Stimulated activated CD4-positive, alpha-beta T cell treated with anti-CD3 and anti-CD28 coated beads, Interleukin-1b, Interleukin-23, amount 100 ng/mL, for 24 hours (primary cell): Measurements from ENCODE around the gene IRF1.
"Not testable (repeated sequence)": the region's sequence is repeated elsewhere in the genome, so short reads cannot be mapped to it uniquely, and the experiment has no call there.

Experiments
- DNase-seq, 4 experiments: peaks; one replicate each; pipeline ENCODE4 v3.0.0-alpha.2; 2020; ENCODE audit warnings: low read depth in 4 of 4, low spot score in 1 of 4

IRF1 gene

GRCh38 chr5:132487841-132488555, 2.6 kb downstream of the IRF1 start:
- DNase-seq, result no peak

- no peak for DNase-seq
Observed at GRCh38 chr5:132487095-132487428, 3.5 kb downstream of the IRF1 start.

- DNase-seq, result no peak
Observed at GRCh38 chr5:132486318-132487094, 4.1 kb downstream of the IRF1 start.

GRCh38 chr5:132485641-132486317, 4.8 kb downstream of the IRF1 start:
- DNase-seq, result no peak

GRCh38 chr5:132484876-132485640, 5.5 kb downstream of the IRF1 start:
- DNase-seq, result not testable (repeated sequence)

GRCh38 chr5:132484391-132484725, 6.2 kb downstream of the IRF1 start:
- no peak for DNase-seq

- no peak for DNase-seq
Observed at GRCh38 chr5:132483661-132484390, 6.7 kb downstream of the IRF1 start.

GRCh38 chr5:132483101-132483500, 7.5 kb downstream of the IRF1 start:
- no peak for DNase-seq

- DNase-seq, result no peak
Observed at GRCh38 chr5:132481596-132482211, 8.9 kb downstream of the IRF1 start.

GRCh38 chr5:132480893-132481595, 9.5 kb downstream of the IRF1 start:
- no peak for DNase-seq

GRCh38 chr5:132480546-132480892, 10.1 kb downstream of the IRF1 start:
- DNase-seq, result no peak

GRCh38 chr5:132480042-132480441, 10.5 kb downstream of the IRF1 start:
- DNase-seq, result no peak

GRCh38 chr5:132479111-132479951, 11.2 kb downstream of the IRF1 start:
- DNase-seq, result no peak

GRCh38 chr5:132478366-132478871, 12.2 kb downstream of the IRF1 start:
- no peak for DNase-seq

GRCh38 chr5:132477784-132478365, 12.7 kb downstream of the IRF1 start:
- no peak for DNase-seq

- no peak for DNase-seq
Observed at GRCh38 chr5:132476876-132477781, 13.4 kb downstream of the IRF1 start.
